ENCODE measurements around the gene BCAS3. TPM values are rescaled to one million over a fixed set of nuclear protein-coding genes. Genes with fewer than 3 reads are reported as not detected.

The BCAS3 gene
- total RNA-seq, 4 donors from 2014 or later: 21.7 to 42.2 (median 23.0) TPM

DNA sequence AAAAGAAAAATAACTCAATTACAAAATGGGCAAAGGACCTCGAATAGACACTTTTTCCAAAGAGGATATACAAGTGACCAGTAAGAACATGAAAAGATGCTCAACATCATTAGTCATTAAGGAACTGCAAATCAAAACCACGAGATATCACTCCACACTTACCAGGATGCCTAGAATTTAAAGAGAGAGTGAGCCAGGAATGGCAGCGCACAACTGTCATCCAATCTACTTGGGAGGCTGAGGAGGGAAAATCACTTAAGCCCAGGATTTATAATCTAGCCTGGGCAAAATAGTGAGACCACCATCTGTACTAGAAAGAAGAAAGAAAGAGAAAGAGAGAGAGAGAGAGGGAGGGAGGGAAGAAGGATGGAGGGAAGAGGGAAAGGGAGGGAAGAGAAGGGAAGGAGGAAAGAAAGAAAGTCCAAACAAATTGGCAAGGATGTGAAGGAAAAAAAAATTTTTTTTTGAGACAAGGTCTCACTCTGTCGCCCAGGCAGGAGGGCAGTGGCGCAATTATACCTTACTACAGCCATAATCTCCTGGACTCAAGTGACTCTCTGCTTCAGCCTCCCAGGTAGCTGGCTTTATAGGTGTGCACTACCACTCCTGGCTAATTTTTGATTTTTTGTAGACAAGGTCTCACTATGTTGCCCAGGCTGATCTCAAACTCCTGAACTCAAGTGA is 744.6 kb downstream of the BCAS3 start:
- TF ChIP-seq CTCF (IDR thresholded peaks at IDR 0.05; ENCODE audit: low read depth): peak; percentile 43

DNA sequence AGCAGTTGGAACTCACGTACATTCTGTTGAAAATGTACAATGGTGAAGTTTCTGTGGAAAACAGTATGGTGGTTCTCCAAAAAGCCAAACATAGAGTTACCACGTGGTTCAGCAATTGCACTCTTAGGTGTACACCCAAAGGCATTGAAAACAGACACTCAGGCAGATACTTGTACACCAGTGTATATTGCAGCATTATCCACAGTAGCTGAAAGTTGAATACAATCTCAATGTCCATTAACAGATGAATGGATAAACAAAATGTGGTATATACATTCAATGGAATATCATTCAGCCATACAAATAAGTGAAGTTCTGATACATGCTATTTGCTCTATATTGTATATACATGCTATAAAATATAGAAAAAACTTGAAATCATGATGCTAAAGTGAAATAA is 745.2 kb downstream of the BCAS3 start:
- TF ChIP-seq CTCF (IDR thresholded peaks at IDR 0.05; ENCODE audit: low read depth): no peak

DNA sequence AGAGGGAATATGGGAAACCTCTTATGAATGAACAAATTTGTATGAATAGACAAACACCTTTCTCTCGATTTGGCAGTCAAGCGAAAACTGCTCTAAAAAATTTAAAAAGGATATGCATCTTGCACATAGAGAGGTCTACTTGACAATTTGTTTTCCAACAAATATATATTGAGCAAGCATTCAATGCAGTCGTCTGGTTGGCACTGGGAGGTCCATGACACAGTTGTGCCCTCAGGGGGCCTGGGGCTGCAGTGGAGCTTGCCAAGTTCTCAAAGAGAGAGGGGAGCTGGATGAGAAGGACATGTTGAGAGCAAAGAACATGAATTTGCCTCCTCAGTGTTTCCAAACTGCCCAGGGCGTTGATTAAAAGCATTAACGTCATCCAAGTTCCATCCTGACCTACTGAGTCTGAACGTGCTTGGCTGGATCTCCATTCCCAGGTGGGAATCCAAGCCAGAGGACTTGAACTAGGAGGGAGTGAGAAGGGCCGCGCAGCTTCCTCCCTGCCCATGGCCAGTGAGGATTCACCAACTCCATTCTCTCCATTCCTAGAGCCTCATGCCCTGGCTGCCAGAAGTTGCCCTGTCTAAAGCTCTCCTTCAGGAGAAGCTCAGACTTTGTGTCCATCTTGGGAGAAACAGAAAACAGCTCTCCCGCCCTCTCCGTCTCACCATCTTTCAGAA is 746.5 kb downstream of the BCAS3 start:
- peak; percentile 94 for TF ChIP-seq CTCF (IDR thresholded peaks at IDR 0.05; ENCODE audit: low read depth)

DNA sequence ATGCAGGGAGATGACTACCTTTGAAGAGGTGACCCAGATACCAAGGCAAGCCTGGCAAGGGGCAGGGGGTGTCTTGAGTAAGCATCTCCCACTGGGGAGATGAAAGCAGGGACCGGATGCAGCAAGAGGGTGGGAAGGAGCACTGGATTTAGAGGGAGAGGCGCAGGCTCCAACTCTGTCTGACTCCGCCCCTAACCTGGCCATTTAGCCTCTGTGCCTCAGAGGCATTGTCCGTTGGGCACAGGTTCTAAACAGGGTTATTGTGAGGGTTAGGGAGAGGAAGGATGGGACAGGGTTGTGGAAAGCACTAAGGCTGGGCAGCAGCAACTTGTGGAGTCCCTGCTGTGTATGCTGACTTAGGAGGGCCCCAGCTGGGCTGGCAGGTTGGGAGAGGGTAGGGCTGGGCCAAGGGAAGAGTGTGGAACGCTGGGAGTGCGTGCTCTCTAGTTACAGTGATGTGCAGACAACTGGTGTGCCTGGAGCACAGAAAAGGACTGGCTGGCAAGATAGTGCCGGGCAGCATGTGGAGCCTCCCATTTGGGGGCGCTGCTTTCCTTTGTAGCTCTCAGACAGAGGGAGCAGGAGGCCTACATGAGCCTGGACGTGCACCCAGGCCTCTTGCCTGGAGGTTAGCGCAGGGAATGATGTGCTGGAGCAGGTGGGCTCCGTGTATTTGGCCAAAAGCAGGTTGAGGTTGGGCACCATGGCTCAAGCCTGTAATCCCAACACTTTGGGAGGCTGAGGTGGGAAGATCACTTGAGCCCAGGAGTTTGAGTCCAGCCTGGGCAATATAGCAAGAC is 748.2 kb downstream of the BCAS3 start:
- no peak for TF ChIP-seq CTCF (IDR thresholded peaks at IDR 0.05; ENCODE audit: low read depth)

GRCh38 chr17:61426482-61427304 is 749.0 kb downstream of the BCAS3 start:
- no peak for TF ChIP-seq CTCF (IDR thresholded peaks at IDR 0.05; ENCODE audit: low read depth)

- TF ChIP-seq CTCF (IDR thresholded peaks at IDR 0.05; ENCODE audit: low read depth): peak; percentile 30
Measured at GRCh38 chr17:61427567-61427966, 749.9 kb downstream of the BCAS3 start.
